Peyer's patch (tissue), 4 donors: ENCODE measurements around the gene PCDHB8.
"Not testable (repeated sequence)": the region's sequence is repeated elsewhere in the genome, so short reads cannot be mapped to it uniquely, and the experiment has no call there.

Experiments
- POLR2A ChIP-seq, 2 donors: fragments of 450-650 bp; IDR thresholded peaks; one replicate each; pipeline ENCODE4 v1.5.1; 2017; ENCODE audit warnings: antibody characterized with exemption in 2 of 2, mild to moderate bottlenecking in 2 of 2, moderate library complexity in 2 of 2
- TF ChIP-seq, protein P1 (sequence below), 6 experiments: fragments of 450-650 bp in 4 of 6; fragments of 200-600 bp in 2 of 6; sonication (generic) in 1 of 6; IDR thresholded peaks; one replicate each; pipeline ENCODE4 v1.5.1; 2017 to 2019; ENCODE audit warnings: antibody characterized with exemption in 6 of 6, mild to moderate bottlenecking in 3 of 6, moderate library complexity in 1 of 6

DNA sequence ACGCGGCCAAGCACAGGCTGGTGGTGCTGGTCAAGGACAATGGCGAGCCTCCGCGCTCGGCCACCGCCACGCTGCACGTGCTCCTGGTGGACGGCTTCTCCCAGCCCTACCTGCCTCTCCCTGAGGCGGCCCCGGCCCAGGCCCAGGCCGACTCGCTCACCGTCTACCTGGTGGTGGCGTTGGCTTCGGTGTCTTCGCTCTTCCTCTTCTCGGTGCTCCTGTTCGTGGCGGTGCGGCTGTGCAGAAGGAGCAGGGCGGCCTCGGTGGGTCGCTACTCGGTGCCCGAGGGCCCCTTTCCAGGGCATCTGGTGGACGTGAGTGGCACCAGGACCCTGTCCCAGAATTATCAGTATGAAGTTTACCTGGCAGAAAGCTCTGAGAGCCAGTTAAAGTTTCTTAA, 19.7 kb upstream of the PCDHB8 start:
- TF ChIP-seq, protein P1, sequence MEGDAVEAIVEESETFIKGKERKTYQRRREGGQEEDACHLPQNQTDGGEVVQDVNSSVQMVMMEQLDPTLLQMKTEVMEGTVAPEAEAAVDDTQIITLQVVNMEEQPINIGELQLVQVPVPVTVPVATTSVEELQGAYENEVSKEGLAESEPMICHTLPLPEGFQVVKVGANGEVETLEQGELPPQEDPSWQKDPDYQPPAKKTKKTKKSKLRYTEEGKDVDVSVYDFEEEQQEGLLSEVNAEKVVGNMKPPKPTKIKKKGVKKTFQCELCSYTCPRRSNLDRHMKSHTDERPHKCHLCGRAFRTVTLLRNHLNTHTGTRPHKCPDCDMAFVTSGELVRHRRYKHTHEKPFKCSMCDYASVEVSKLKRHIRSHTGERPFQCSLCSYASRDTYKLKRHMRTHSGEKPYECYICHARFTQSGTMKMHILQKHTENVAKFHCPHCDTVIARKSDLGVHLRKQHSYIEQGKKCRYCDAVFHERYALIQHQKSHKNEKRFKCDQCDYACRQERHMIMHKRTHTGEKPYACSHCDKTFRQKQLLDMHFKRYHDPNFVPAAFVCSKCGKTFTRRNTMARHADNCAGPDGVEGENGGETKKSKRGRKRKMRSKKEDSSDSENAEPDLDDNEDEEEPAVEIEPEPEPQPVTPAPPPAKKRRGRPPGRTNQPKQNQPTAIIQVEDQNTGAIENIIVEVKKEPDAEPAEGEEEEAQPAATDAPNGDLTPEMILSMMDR (IDR thresholded peaks at IDR 0.05) = not testable (repeated sequence)
- TF ChIP-seq POLR2A (IDR thresholded peaks at IDR 0.05) = not testable (repeated sequence)
